Stimulated activated CD8-positive, alpha-beta memory T cell treated with anti-CD3 and anti-CD28 coated beads, Interleukin-4, amount 100 ng/mL, for 48 hours (primary cell): ENCODE results near the gene LCN1.
"Not testable (repeated sequence)": the region's sequence is repeated elsewhere in the genome, so short reads cannot be mapped to it uniquely, and the experiment has no call there.

Source experiments
- DNase-seq: peaks from one replicate; pipeline ENCODE4 v3.0.0-alpha.2; 2020

LCN1 gene

GRCh38 chr9:135524130-135524861 is 3.1 kb downstream of the LCN1 start:
- no peak for DNase-seq

GRCh38 chr9:135525241-135526088 is 4.2 kb downstream of the LCN1 start:
- no peak for DNase-seq

- DNase-seq = no peak
These were observed 5.0 kb downstream of the LCN1 start for GRCh38 chr9:135526089-135526729.

GRCh38 chr9:135526730-135527571 is 5.7 kb downstream of the LCN1 start:
- peak; percentile 12 for DNase-seq

DNA sequence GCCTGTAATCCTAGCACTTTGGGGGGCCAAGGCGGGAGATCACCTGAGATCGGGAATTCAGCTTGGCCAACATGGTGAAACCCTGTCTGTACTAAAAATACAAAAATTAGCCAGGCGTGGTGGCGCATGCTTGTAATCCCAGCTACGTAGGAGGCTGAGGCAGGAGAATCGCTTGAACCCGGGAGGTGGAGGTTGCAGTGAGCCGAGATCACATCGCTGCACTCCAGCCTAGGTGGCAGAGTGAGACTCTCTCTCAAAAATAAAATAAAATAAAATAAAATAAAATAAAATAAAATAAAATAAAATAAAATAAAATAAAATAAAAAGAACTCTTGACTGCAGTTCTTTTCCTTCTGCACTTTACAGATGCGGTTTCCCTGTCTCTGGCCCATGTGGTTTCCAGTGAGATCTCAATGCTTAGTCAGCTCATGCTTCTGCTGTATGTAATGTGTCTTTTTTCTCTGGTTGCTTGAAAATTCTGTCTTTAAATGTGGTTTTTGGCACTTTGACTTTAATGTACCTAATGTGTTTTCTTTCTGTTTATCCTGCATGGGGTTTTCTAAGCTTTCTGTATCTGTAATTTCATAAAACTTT is 7.7 kb downstream of the LCN1 start:
- not testable (repeated sequence) for DNase-seq

GRCh38 chr9:135530146-135530545 is 8.9 kb downstream of the LCN1 start:
- DNase-seq = no peak

DNA sequence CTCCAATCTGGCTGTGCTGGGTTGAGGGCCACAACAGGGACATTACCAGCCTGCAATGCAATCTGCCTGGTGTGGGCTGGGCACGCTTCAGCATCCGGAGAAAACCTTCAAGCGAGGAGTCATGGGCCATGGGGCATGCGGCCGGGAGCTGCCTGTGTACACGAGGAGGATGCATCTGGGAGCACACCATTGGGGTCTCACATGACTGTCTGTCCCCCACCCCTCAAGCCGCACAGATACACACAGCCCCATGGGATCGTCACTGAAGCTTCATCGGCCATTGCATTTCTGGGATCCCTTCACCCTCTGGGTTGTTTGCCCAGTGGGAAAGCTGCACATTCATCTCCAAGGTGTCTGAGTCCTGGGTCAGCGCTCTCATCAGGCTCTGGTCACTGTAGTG is 9.9 kb downstream of the LCN1 start:
- DNase-seq = no peak

GRCh38 chr9:135533113-135533512 is 11.9 kb downstream of the LCN1 start:
- no peak for DNase-seq

GRCh38 chr9:135533674-135534073 is 12.4 kb downstream of the LCN1 start:
- no peak for DNase-seq

DNA sequence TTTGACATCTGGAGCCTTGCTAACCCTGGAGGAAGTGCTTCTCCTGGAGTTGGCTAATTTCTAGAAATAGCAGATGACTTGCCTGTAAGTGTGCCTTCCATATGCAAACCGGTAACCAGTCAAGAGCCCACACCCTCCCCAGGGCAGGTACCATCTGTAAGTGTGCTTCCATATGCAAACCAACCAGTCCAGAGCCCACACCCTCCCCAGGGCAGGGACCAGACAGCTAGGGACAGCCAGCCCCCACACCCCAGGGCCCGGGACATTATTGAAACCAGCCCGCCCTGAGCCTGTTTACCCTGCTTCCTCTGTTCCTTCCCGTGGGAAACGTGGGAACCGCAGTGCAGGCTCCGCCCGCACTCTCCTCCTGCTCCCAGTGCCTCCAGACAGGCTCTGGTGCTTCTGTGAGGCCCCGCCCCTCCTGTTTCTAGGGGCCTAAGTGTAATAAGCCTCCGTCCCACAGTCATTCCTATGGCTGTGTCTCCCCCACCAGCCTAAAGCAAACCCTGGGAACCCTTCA is 13.0 kb downstream of the LCN1 start:
- not testable (repeated sequence) for DNase-seq

DNA sequence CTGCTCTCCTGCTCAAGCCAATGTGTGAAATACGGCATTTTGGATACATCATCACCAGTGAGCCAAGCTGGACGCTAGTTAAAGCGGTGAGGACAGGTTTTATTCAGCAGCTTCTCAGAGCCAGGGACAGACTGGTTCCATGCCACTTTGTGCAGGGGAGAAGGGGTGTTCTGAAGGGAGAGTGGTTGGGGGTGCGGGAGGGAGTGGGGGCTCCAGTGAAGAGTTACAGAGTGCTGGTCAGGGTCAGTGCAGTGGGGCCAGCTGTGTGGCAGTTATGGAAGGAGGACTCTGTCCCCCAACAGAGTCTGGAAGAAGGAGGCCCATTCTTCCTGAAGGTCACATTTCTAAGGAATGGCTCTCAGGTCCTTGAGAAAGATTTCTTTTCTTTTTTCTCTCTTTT is 13.6 kb downstream of the LCN1 start:
- not testable (repeated sequence) for DNase-seq

- not testable (repeated sequence) for DNase-seq
These were observed 14.4 kb downstream of the LCN1 start for GRCh38 chr9:135535631-135536030.

- no peak for DNase-seq
These were observed 15.0 kb downstream of the LCN1 start for GRCh38 chr9:135536216-135536615.

DNA sequence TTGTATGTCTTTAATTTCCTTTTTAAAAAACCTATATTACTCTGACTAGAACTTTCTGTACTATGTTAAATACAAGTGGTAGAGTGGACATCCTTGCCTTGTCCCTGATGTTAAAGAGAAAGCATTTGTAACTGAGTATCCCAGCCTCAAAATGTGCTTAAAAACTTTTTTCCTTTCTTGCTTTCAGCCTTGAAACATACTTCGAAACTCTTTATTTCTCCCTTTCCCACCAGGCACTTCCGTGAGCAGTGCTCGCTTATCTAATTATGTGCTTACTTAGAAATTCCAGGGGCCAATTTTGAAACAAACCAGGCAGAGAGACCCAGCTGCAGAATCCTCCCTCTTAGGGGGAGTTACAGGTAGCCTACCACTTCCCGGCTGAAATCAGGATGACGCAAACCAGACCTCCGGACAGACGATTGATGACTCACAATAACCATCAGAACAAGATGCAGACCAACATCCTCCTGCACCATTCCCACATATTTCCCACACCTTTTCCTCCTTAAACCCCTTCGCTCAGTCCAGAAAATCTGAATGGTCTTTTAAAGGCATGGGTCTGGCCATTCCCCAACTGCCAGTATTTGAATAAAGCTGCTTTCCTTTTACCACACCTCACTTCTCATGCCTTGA is 22.1 kb downstream of the LCN1 start:
- not testable (repeated sequence) for DNase-seq

GRCh38 chr9:135544981-135545635 is 23.9 kb downstream of the LCN1 start:
- DNase-seq = no peak

GRCh38 chr9:135545646-135546176 is 24.5 kb downstream of the LCN1 start, which contains the start of gene OBP2A:
OBP2A (plus strand) TSS chr9:135546126; CDS start chr9:135546181, 55 bp downstream.
- not testable (repeated sequence) for DNase-seq

DNA sequence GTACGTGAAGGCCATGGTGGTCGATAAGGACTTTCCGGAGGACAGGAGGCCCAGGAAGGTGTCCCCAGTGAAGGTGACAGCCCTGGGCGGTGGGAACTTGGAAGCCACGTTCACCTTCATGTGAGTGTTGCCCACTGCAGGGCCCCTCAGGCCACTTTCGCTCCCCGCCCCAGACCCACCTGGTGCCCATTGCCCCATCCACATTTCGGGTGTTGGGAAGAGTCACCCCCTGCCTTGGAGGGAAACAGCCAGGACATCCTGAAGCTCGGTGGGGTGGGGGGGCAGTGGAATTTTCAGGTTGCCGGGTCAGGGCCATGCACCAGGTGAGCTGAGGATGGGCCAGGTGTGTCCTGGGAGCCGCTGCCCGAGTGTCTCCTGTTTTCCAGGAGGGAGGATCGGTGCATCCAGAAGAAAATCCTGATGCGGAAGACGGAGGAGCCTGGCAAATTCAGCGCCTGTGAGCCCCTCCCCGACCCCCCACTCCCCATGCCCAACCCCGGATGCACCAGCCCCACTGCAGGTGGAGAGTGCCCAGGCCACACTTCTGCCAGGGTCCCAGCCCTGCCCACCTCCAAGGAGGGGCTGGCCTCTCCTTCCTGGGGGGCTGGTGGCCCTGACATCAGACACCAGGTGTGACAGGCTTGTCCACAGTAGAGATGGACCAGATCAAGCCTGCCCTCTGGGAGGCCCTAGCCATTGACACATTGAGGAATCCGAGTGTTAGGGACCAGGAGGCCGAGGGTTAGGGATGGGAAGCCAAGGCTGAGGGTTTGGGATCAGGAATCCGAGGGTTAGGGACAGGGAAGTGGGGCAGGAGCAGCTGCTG is 25.8 kb downstream of the LCN1 start:
- not testable (repeated sequence) for DNase-seq

GRCh38 chr9:135547756-135548736 is 26.8 kb downstream of the LCN1 start:
- no peak for DNase-seq
